GM12892 (cell line): ENCODE data around the gene PACC1.
A peak's percentile ranks its signal among the peaks of the same experiment; 100 is the strongest.
"Not testable (repeated sequence)": the region's sequence is repeated elsewhere in the genome, so short reads cannot be mapped to it uniquely, and the experiment has no call there.

Experiments
- DNase-seq: peaks from one replicate; pipeline ENCODE4 v3.0.0; 2011; ENCODE audit not compliant: insufficient read length
- FAIRE-seq: peaks from 2 replicates; lab custom pipeline; 2011; peaks lifted over from hg19 to GRCh38; lab: Jason Lieb, UNC
- POLR2A ChIP-seq: IDR thresholded peaks from 2 replicates; pipeline ENCODE4 v1.6.1; 2011; ENCODE audit warnings: low read depth, low read length, control low read depth
- POLR2AphosphoS5 ChIP-seq: IDR thresholded peaks from 2 replicates; pipeline ENCODE4 v1.6.1; 2011; ENCODE audit warnings: low read depth, low read length, control low read depth
- TAF1 ChIP-seq: IDR thresholded peaks from 2 replicates; pipeline ENCODE4 v1.6.1; 2011; ENCODE audit warnings: low read depth, mild to moderate bottlenecking, control low read depth, low read length, borderline replicate concordance

The PACC1 gene

DNA sequence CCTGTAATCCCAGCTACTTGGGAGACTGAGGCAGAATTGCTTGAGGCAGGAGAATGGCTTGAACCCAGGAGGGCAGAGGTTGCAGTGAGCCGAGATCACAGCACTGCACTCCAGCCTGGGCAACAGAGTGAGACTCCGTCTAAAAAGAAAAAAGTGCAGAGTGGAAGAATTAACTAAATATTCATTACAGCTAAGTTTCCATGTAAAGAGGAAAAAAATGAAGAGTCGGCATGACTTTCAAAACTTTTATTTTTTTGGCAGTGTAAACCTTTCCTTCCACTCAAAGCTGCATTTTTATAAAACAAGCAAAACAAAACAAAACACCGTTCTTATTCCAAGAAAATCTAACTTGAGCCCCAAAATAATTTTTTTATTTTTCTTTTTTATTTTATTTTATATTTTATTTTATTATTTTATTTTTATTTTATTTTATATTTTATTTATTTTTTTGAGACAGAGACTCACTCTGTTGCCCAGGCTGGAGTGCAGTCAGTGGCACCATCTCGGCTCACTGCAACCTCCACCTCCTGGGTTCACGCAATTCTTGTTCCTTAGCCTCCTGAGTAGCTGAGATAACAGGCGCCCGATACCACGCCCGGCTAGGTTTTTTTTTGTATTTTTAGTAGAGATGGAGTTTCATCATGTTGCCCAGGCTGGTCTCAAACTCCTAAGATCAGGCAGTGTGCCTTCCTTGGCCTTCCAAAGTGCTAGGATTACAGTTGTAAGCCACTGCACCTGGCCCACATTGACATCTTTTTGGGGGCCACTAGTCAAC lies 62.9 kb downstream of the PACC1 start:
- TF ChIP-seq POLR2AphosphoS5 (no peak), TAF1 (no peak), POLR2A (no peak)
- no peak for FAIRE-seq

DNA sequence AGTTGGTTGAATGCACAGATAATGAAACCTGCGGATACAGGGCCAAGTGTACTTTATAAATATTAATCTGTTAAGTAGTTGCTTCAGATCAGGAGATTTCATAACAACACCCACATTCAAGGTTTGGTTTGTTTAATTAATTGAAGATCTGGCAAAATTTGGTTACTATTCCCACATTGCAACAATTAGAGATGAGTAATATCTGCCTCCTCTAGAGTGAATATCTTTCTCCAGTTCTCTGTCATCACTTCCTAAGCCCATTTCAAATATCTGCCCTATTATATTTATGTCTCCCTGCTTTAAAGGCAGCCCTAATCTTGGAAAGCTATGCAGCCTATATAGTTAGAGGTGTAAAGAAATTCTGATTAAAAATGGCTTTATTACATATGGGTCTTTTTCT lies 68.1 kb downstream of the PACC1 start:
- FAIRE-seq = no peak
- TF ChIP-seq POLR2A = no peak
- no peak for TF ChIP-seq TAF1
- no peak for TF ChIP-seq POLR2AphosphoS5
- DNase-seq = no peak

More for the DNA sequence above, 62.9 kb downstream of the PACC1 start:
- DNase-seq = no peak

DNA sequence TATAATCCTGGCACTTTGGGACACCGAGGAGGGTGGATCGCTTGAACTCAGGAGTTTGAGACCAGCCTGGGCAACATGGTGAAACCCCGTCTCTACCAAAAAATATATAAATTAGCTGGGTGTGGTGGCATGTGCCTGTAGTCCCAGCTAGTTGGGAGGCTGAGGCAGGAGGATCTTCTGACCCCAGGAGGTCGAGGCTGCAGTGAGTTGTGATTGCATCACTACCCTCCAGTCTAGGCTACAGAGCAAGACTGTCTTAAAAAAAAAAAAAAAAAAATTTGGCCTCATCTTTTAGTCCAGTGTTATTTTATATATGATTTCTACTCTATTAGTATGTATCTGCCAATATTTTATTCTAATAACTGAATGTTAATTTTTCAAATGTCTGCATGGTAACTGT lies 69.8 kb downstream of the PACC1 start:
- FAIRE-seq (no peak), DNase-seq (no peak)
- TF ChIP-seq POLR2A (no peak), POLR2AphosphoS5 (no peak), TAF1 (no peak)

DNA sequence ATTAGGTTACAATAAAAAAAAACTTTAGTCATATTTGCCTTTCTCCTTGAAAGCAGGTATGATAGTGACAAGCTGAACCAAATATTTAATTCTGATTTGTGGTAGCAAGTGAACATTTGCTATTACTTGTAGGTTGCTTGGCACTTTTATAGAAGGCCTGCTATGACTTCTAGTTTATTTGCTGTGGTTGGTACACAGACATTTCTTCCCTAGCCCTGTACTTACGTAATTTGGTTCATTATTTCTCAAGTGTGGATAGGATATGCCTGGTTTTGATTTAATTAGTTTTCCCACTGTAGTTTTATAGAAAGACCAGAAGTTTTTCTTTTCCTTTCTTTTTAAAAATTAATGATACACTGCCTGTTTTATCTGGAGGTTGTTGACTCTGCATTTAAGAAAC lies 73.6 kb downstream of the PACC1 start:
- TF ChIP-seq TAF1 (no peak), POLR2A (no peak), POLR2AphosphoS5 (no peak)
- DNase-seq (no peak), FAIRE-seq (no peak)

DNA sequence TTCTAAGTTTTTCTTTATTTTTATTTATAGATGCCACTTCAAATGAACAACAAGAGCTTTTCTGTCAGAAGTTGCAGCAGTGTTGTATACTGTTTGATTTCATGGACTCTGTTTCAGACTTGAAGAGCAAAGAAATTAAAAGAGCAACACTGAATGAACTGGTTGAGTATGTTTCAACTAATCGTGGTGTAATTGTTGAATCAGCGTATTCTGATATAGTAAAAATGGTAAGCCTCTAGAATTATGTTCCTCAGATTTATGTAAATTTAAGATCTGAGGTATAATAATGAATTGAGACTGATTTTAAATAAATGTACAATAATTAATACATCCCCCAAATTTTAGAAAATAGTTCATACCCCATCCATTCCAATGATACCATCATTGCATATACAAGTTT lies 85.6 kb downstream of the PACC1 start:
- DNase-seq = no peak
- no peak for FAIRE-seq
- TF ChIP-seq POLR2AphosphoS5 (no peak), TAF1 (no peak)

DNA sequence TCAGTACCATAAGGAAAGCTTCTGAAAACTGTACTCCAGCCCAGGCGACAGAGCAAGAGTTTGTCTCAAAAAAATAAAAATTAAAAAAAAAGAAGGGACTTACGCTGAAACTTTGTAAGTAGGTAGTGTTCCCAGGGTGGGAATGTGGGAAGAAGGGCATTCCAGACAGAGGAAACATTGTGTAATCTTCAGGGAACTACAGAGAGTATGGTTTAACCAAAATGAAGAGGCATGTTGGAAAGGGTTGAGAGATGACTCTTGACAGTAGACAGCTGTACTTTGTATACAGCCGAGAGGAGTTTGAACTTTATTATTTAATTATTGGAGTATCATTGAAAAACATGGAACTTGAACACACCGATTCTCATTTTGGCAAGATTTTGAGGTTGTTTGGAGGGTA lies 86.4 kb downstream of the PACC1 start:
- no peak for DNase-seq
- FAIRE-seq = no peak
- TF ChIP-seq POLR2AphosphoS5 (no peak), POLR2A (no peak), TAF1 (no peak)

DNA sequence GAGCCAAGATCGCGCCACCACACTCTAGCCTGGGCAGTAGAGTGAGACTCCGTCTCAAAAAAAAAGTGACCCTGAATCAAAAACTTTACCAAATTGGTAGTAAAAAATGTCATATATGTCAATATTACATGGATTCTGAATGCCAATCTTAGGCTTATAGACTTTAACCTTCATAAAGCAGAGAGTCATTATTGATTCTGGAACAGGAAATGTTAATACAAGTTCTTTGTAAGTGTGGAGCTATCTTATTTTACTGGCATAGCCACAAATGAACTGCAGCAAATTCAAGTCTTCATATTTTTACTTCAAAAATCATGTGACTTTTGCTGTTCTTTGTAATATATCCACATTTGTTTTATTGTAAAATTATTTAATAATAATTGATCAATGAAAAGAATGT lies 88.1 kb downstream of the PACC1 start:
- FAIRE-seq (no peak), DNase-seq (no peak)
- no peak for TF ChIP-seq TAF1
- TF ChIP-seq POLR2A = no peak
- no peak for TF ChIP-seq POLR2AphosphoS5

DNA sequence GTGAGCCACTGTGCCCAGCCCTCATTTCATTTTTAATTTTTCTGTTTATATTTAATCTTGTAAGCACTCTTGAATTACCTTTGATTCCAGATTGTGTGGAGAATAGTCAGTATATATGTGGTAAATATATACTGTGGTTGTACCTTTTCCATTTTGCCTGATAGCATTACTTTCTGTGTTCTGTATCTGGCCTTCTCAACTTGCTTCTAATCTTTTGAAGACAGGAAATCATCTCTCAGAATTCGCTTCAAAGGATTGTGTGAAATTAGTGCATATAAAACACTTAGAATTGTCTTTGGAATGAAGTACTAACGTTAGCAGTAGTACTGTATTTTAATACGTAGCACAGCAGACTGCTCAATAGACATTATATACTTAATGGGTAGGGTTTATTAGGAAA lies 91.6 kb downstream of the PACC1 start:
- DNase-seq = no peak
- TF ChIP-seq POLR2A = no peak
- TF ChIP-seq POLR2AphosphoS5 = no peak
- TF ChIP-seq TAF1 = no peak
- FAIRE-seq = no peak

DNA sequence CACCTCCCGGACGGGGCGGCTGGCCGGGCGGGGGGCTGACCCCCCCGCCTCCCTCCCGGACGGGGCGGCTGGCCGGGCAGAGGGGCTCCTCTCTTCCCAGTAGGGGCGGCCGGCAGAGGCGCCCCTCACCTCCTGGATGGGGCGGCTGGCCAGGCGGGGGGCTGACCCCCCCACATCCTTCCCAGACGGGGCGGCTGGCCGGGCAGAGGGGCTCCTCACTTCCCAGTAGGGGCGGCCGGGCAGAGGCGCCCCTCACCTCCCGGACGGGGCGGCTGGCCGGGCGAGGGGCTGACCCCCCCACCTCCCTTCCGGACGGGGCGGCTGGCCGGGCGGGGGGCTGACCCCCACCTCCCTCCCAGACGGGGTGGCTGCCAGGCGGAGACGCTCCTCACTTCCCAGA lies 93.7 kb downstream of the PACC1 start:
- not testable (repeated sequence) for DNase-seq, FAIRE-seq

DNA sequence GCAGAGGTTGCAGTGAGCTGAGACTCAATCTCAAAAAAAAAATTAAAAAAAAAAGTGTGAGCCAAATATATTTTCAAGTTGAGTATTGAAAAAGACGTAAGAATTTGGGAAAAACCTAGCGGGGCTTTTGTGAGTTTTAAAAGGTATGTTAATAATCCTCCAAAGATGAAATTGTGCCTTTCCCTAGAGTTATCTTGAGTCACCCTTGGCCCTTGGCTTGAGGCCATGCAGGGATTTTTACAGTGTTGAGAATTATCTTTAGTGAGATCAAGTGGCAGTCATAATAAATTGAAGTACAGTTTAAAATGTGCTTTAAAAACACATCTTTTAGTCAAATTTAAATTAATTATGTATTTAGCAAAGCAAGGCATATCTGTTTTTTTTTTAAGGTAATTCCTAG lies 96.8 kb downstream of the PACC1 start:
- FAIRE-seq (no peak), DNase-seq (no peak)
- no peak for TF ChIP-seq POLR2A
- no peak for TF ChIP-seq POLR2AphosphoS5
- TF ChIP-seq TAF1 = no peak

DNA sequence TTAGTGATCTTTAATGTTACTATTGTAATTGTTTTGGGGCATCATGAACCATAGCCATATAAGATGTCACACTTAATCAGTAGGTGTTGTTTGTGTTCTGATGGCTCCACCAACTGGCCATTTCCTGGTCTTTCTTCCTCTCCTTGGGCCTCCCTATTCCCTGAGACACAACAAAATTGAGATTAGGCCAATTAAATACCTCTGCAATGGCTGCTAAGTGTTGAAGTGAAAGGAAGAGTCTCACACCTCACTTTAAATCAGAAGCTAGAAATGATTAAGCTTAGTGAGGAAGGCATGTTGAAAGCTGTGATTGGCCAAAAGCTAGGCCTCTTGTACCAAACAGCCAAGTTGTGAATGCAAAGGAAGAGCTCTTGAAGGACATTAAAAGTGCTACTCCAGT lies 98.8 kb downstream of the PACC1 start:
- TF ChIP-seq POLR2A (no peak), POLR2AphosphoS5 (no peak), TAF1 (no peak)
- FAIRE-seq (peak; percentile 76), DNase-seq (no peak)

DNA sequence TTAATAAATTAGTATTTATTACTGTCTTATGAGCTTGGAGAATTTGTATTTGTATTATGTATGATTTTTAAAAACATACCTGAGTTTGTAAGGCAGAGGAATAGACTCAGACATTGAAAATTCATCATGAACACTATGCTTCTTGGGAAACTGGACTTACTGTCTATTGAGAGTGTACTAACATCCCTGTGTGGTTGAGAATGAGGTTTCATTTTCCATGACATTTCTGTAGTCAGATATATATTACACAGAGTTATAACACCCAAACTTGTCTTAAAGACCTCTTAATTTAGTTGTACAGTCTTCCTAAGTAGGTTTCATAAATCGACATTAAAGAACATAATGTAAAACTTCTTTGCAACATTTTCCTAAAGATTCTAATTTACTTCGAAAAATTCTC lies 99.5 kb downstream of the PACC1 start:
- peak; percentile 9 for FAIRE-seq

More for the DNA sequence above, 99.5 kb downstream of the PACC1 start:
- DNase-seq = no peak
- TF ChIP-seq POLR2A = no peak
- TF ChIP-seq TAF1 = no peak
- no peak for TF ChIP-seq POLR2AphosphoS5
